Measurements from ENCODE around the gene SNX5. TPM values are rescaled to one million over a fixed set of nuclear protein-coding genes. Genes with fewer than 3 reads are reported as not detected.
"Not testable (repeated sequence)": the region's sequence is repeated elsewhere in the genome, so short reads cannot be mapped to it uniquely, and the experiment has no call there.

SNX5 gene
- total and polyA plus RNA-seq, 2 of the 8 experiments (the other 6 are each of a cell fraction or from before 2014, with no cell fraction given) = 155 to 194 TPM

- H2BK5ac ChIP-seq (ENCODE audit: low read depth, low read length); H2AFZ ChIP-seq (ENCODE audit: low read length); H3K56ac ChIP-seq (replicated peaks; ENCODE audit: insufficient read length, low read depth, low read length); H3K23ac ChIP-seq (ENCODE audit: insufficient read length); DNase-seq (ENCODE audit: low read depth in 1 of 2, low spot score in 2 of 2); H3K14ac ChIP-seq (ENCODE audit: insufficient read length); H4K91ac ChIP-seq (replicated peaks; ENCODE audit: insufficient read length, low read length); H4K8ac ChIP-seq (ENCODE audit: extremely low read depth, insufficient read depth, low read length); H4K5ac ChIP-seq (ENCODE audit: insufficient read length, low read depth, low read length); H3K27me3 ChIP-seq (replicated peaks in 1 of 4; ENCODE audit: control insufficient read depth in 3 of 4, extremely low read depth in 1 of 4, insufficient read depth in 3 of 4, low read length in 3 of 4); H3K18ac ChIP-seq (ENCODE audit: extremely low read depth, low read length); H2BK15ac ChIP-seq (ENCODE audit: low read length); H3K79me1 ChIP-seq (ENCODE audit: low read depth, low read length); H2AK5ac ChIP-seq (ENCODE audit: low read depth, low read length); H2BK20ac ChIP-seq (ENCODE audit: low read length); H3K23me2 ChIP-seq (ENCODE audit: low read depth, low read length); FAIRE-seq; H3K27ac ChIP-seq (ENCODE audit: low read depth, low read length); H3K9ac ChIP-seq (replicated peaks in 1 of 4; ENCODE audit: extremely low read depth in 1 of 4, low read depth in 3 of 4, low read length in 3 of 4); H2BK120ac ChIP-seq (replicated peaks; ENCODE audit: low read depth, low read length); H3K9me3 ChIP-seq (ENCODE audit: insufficient read depth in 2 of 2, low read depth in 1 of 2, low read length in 1 of 2); H2BK12ac ChIP-seq (ENCODE audit: low read depth, low read length); H3K4ac ChIP-seq (replicated peaks; ENCODE audit: insufficient read length, low read depth, low read length): not testable (repeated sequence)
- Histone ChIP-seq H3K4me1 (replicated peaks in 1 of 4; ENCODE audit: control insufficient read depth in 3 of 4, insufficient read depth in 4 of 4, low read length in 3 of 4) (peaks cover 2 to 36% (median 13%) of the 10 kb centered on the region in 4 experiments; a peak in 6 of 7 replicates), H3K36me3 (ENCODE audit: control insufficient read depth in 2 of 4, insufficient read depth in 4 of 4, low read length in 3 of 4) (peaks cover 9 to 29% (median 14%) of the 10 kb centered on the region in 4 experiments; a peak in 7 of 8 replicates), H3K79me2 (ENCODE audit: control insufficient read depth in 1 of 2, insufficient read depth in 2 of 2, low read length in 2 of 2) (peaks cover 97 to 100% of the 10 kb centered on the region in 2 experiments), H4K20me1 (replicated peaks in 1 of 2; ENCODE audit: control insufficient read depth in 1 of 2, insufficient read depth in 2 of 2, low read length in 2 of 2) (peaks cover 58 to 63% of the 10 kb centered on the region in 2 experiments), H3K4me2 (ENCODE audit: insufficient read depth in 1 of 2, low read depth in 2 of 2, low read length in 2 of 2) (peak overlapping the region in 1 of 2 experiments; percentile 98; a peak in 2 of 4 replicates), H3K4me3 (ENCODE audit: extremely low read depth in 1 of 4, insufficient read depth in 2 of 4, low read depth in 3 of 4, low read length in 4 of 4) (0 out of 8 replicates have a peak overlapping the region, but pooled peaks of 1 of the 4 experiments have one; percentile 34)
- CTCF ChIA-PET (ENCODE audit: partially characterized antibody) = interaction anchor here (0.7 to 2.4 kb wide), 4 partner anchors 16 to 36 kb away, joined by 3 to 15 read pairs (median 3); no protein-coding TSS in a partner anchor
- WGBS, 2 experiments (ENCODE audit: extremely low coverage in 1 of 2, insufficient coverage in 1 of 2, insufficient read length in 1 of 2, insufficient replicate concordance in 2 of 2, low coverage in 1 of 2, low lambda C conversion rate in 2 of 2, missing lambda C conversion rate in 1 of 2) = 93% methylated on average over 14 of the region's 16 CpGs; no CpG with 5 or more reads in 1 of the 2 experiments
- POLR2A ChIA-PET (ENCODE audit: partially characterized antibody) = interaction anchor here (2.5 to 20.7 kb wide), 4 partner anchors 8 to 30 kb away, joined by 19 to 424 read pairs (median 94); partner anchors contain the start of genes MGME1 and SNX5
Measured at GRCh38 chr20:17960400-17960885, 8.2 kb downstream of the SNX5 start.
